GM19438 (cell line): ENCODE results near the gene ABHD8.
A peak's percentile ranks its signal among the peaks of the same experiment; 100 is the strongest.

ENCODE experiments used
- ATAC-seq: cut with Tn5 transposase; IDR thresholded peaks from one replicate; pipeline ENCODE4 v1.9.1; 2021; ENCODE audit warnings: low read depth; ENCODE audit not compliant: unreplicated experiment

Gene ABHD8

DNA sequence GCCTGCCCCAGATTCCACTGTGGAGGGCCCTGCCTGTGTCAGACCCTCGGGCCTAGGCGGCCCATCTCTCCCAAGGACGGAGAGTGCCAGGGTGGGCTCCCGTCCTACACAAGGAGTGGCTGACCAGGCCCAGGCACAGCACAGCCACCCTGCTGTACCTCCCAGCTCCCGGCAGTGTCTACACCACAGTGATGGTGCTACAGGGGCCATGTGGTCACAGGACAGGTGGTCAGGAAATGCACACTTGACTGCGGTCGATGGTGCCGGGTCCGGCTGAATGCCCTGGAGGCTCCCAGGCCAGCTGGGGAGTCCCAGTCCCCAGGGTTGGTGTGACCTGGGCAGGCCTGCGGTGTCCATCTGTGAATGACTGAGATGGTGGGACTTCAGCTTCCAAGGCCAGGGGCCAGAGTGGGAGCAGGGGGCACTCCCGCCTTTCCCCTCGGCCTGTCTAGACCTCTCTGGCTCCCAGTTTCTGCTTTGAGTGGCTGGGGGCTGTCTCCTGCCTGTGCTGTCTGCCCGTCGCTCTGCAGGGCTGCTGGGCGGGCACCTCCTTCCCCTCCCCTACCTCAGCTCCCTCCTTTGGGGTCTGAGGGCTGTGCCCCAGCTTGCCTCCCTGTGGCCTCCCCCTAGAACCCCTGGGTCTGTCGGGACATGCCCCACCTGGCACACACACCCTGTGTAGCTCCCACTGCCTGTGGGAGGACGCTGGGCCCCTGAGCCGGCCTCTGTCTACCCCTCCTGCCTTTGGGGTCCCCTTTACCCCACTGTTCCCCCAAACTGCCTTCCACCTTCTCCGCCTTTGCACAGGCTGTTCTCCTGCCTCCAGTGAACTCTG, 18.6 kb upstream of the ABHD8 start:
- ATAC-seq: no peak

DNA sequence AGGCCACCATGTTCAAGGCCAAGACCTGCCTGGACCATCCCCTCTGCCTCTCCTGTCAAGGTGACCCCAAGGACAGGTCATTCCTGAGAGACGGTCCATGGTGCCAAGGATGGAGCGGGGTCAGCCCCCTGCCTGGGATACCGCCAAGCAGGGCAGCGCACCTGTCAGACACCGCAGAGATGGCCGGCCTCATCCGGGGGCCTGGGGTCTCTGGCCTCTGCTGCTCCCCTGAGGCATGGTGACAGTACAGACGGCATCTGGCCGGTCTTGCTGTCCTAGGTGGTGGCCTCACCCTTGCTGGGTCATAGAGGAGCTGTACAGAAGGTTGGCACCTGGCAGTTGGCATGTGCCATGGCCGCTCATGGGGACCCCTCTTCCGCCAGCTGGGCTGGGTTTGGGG, 17.2 kb upstream of the ABHD8 start:
- ATAC-seq: no peak

GRCh38 chr19:17319473-17320238, 16.4 kb upstream of the ABHD8 start:
- no peak for ATAC-seq

DNA sequence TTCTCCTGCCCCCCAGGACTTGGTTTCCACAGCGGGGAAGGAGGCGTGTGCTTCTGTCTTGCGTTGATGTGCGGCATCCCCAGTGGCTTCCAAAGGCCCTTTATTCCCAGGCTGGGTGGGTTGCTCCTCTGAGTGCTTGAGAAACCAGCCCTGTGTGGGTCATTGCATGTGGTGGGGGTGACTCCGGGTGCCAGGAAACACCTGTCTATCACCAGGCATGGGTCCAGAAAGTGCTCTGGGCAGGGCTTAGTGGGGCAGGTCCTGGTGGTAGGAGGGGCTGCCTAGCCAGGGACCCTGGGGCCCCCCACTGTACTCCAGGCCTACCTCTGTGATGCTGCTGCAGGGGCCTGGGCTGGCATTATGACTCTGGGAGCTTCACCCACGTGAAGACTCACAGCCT, 15.7 kb upstream of the ABHD8 start:
- no peak for ATAC-seq

- ATAC-seq: no peak
Measured at GRCh38 chr19:17314007-17314593, 10.9 kb upstream of the ABHD8 start.

GRCh38 chr19:17312189-17313113, 9.2 kb upstream of the ABHD8 start:
- no peak for ATAC-seq

DNA sequence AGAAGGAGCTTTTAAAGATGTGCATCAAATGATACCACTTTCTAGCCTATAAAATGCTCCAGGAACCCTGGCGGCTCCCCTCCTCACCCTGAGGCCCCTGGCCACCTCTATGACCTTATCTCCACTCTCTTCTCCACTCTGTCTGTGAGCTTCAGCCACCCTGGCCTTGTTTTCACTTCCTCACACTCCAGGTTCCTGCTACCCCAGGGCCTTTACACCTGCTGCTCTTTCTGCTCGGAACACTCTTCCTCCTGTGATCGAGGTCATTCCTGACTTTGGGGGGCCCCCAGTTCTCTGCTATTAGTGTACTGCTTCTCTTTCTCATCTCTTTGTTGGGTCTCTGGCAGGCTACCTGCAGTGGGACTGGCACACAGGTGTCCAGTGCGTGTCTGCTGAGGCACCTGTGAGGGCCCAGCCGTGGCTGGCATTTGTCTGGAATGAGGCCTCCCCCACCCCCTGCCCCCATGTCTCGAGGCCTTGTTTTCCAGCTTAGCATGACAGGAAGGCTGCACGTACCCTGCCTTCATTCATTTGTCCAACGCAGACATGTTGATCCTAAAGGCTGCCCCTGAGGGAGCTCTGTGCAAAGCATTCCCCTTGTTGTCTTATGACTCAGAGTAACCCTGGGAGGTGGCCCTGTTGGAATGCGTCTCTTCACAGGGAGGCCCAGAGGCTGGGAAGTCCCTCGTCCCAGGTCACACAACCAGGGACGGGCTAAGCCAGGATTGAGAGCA, 8.4 kb upstream of the ABHD8 start:
- no peak for ATAC-seq

DNA sequence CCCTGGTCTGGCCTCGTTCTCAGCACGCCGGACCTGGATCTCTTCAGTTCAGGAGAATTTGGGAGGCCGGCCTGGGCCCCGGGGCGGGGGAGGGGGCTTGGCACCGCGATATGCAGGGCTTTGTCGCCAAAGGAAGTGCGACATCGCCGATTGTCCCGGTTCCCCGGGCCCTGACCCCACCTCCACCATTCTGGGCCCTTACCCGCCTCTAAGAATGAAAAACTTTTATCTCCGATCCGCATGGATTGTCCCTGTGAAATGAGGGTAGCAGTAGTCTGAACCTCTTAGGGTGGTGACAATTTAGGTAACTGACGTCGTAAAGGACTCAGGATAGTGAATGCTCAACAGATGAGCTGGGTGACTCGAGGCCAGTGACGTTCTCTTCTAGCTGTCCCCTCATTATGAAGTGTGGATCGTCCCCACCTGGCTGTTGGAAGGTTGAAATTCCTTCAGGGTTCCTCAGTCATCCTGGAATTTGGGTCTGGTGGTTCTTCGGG, 6.8 kb upstream of the ABHD8 start:
- no peak for ATAC-seq

DNA sequence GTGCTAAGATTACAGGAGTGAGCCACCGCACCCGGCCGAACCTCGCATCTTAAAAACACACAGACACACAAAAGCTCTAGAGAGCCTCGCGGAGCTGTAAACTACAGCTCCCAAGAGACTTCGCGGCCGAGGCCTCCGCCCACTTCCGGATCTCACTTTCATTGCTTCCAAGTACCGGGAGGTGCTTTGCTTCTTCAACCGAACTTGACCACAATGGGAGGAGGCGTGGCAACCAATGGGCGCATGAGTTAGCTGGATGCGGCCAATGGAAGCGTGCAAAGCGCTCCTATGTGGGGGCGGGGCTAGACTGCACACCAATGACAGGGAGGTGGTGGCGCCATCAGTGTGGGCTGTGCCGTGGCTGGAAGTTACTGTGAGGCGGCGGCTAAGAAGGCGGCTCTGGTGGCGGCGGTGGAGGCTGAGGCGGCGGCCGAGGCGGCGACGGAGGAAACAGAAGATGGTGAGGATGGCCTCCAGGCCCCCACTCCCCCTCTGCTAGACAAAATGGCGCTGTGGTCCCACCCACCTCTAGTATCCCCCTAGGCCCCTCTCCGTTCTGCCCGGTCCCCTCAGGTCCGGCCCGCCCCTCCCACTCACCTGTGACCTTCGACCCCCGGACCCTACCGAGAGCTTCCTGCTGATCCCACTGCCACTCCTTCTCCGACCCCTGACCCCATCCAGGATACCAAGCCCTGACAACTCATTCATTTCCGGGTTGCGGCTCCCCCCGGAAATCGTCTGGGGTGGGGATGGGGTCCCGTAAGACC, 6.2 kb upstream of the ABHD8 start, which contains the start of gene DDA1:
Gene DDA1, plus strand, starts transcription at position 366 of the 767 bp plus-strand sequence. Its CDS starts 92 bp downstream, at position 458.
- peak; percentile 52 for ATAC-seq

GRCh38 chr19:17307876-17308377, 4.7 kb upstream of the ABHD8 start:
- no peak for ATAC-seq

DNA sequence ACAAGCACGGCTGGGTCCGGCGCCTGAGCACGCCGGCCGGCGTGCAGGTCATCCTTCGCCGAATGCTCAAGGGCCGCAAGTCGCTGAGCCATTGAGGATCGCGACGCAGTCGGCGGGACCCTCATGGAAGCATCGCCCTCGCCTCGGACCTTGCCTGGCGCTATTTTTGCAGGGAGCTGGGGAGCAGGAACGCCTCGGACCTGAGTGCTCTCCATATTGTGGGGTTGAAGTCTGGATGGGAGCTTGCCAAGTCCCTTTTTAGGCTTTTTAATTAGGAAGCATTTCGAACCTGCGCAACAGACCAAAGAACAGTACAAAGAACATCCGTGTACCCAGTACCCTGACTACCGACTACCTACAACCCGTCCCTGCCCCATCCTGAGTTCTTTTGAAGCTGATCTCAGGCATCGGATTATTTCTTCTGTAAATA, 3.1 kb upstream of the ABHD8 start:
- ATAC-seq: no peak

- peak; percentile 53 for ATAC-seq
Measured at GRCh38 chr19:17305517-17306284, 2.5 kb upstream of the ABHD8 start, which contains the start of gene MRPL34. Gene MRPL34, plus strand, starts transcription at chr19:17305872. Its CDS starts 21 bp downstream, at chr19:17305893.

GRCh38 chr19:17305216-17305516, 1.9 kb upstream of the ABHD8 start:
- no peak for ATAC-seq

- no peak for ATAC-seq
Measured at GRCh38 chr19:17304386-17305215, 1.4 kb upstream of the ABHD8 start.

- no peak for ATAC-seq
Measured at GRCh38 chr19:17303940-17304267, 679 bp upstream of the ABHD8 start.

- ATAC-seq: no peak
Measured at GRCh38 chr19:17302391-17303166, 646 bp downstream of the ABHD8 start.
